Mesendoderm (in vitro differentiated cells): ENCODE measurements around the gene ATPAF1.

ENCODE experiments used
- DNase-seq: peaks from one replicate; pipeline ENCODE4 v3.0.0; 2013
- H2AK5ac ChIP-seq: 2 replicates; pipeline ENCODE4 v1.6.1; 2013; ENCODE audit warnings: low read length, inconsistent platforms
- H2BK120ac ChIP-seq: 2 replicates; pipeline ENCODE4 v1.6.1; 2013; ENCODE audit warnings: low read depth, mild to moderate bottlenecking, low read length, moderate library complexity, mixed read lengths
- H2BK15ac ChIP-seq: replicated peaks from 2 replicates; pipeline ENCODE4 v1.6.1; 2013; ENCODE audit warnings: low read depth, mild to moderate bottlenecking, moderate library complexity
- H2BK5ac ChIP-seq: 2 replicates; pipeline ENCODE4 v1.6.1; 2013; ENCODE audit warnings: low read length, inconsistent platforms
- H3K18ac ChIP-seq: 2 replicates; pipeline ENCODE4 v1.6.1; 2013; ENCODE audit warnings: mild to moderate bottlenecking, low read length, mixed read lengths
- H3K23ac ChIP-seq: one replicate; pipeline ENCODE4 v1.6.1; 2013; ENCODE audit warnings: low read length
- H3K27ac ChIP-seq: 2 replicates; pipeline ENCODE4 v1.5.1; 2013; ENCODE audit warnings: low read depth, mild to moderate bottlenecking, inconsistent platforms, low read length, moderate library complexity
- H3K27me3 ChIP-seq: 2 replicates; pipeline ENCODE4 v1.6.1; 2013; ENCODE audit warnings: low read length, control low read depth, mild to moderate bottlenecking, inconsistent platforms; ENCODE audit not compliant: insufficient read depth, poor library complexity
- H3K36me3 ChIP-seq: 2 replicates; pipeline ENCODE4 v1.6.1; 2013; ENCODE audit warnings: low read length, inconsistent platforms; ENCODE audit not compliant: control insufficient read depth, insufficient read depth
- H3K4ac ChIP-seq: one replicate; pipeline ENCODE4 v1.6.1; 2013; ENCODE audit warnings: low read depth, mild to moderate bottlenecking, low read length, moderate library complexity
- H3K4me1 ChIP-seq: 2 replicates; pipeline ENCODE4 v1.6.1; 2013; ENCODE audit warnings: low read depth, low read length, inconsistent platforms; ENCODE audit not compliant: control insufficient read depth
- H3K4me2 ChIP-seq: 2 replicates; pipeline ENCODE4 v1.6.1; 2013; ENCODE audit warnings: low read length
- H3K4me3 ChIP-seq: 2 replicates; pipeline ENCODE4 v1.5.1; 2013; ENCODE audit warnings: mild to moderate bottlenecking, low read length
- H3K56ac ChIP-seq: one replicate; pipeline ENCODE4 v1.6.1; 2013; ENCODE audit warnings: low read length
- H3K79me1 ChIP-seq: 2 replicates; pipeline ENCODE4 v1.6.1; 2013; ENCODE audit warnings: low read length, inconsistent platforms
- H3K79me2 ChIP-seq: 2 replicates; pipeline ENCODE4 v1.6.1; 2013; ENCODE audit warnings: mild to moderate bottlenecking, low read length; ENCODE audit not compliant: control insufficient read depth, insufficient read depth
- H3K9ac ChIP-seq: 2 replicates; pipeline ENCODE4 v1.6.1; 2013; ENCODE audit warnings: low read length, inconsistent platforms
- H4K5ac ChIP-seq: one replicate; pipeline ENCODE4 v1.6.1; 2013; ENCODE audit warnings: low read length
- H4K8ac ChIP-seq: one replicate; pipeline ENCODE4 v1.6.1; 2013; ENCODE audit warnings: low read depth, mild to moderate bottlenecking, control low read depth, low read length, moderate library complexity
- WGBS: extraction: QIAGEN DNeasy Blood & Tissue Kit; methylation state at CpG from one replicate; pipeline ENCODE4 v1.1.7; 2013; ENCODE audit warnings: low lambda C conversion rate, missing lambda C conversion rate; ENCODE audit not compliant: insufficient coverage; ENCODE audit errors: extremely low coverage; 5-methylcytosine and 5-hydroxymethylcytosine counted together

The ATPAF1 gene

GRCh38 chr1:46596846-46597245 is 71.3 kb downstream of the ATPAF1 start:
- H3K4ac ChIP-seq = no peak overlapping the region
- H3K79me2 ChIP-seq = no peaks in the 10 kb centered on the region
- no peak overlapping the region for H4K5ac ChIP-seq
- H3K27me3 ChIP-seq = no peaks in the 10 kb centered on the region
- no peak overlapping the region for H3K9ac ChIP-seq
- no peaks in the 10 kb centered on the region for H3K79me1 ChIP-seq
- no peak overlapping the region for H2AK5ac ChIP-seq
- no peaks in the 10 kb centered on the region for H3K36me3 ChIP-seq
- H3K23ac ChIP-seq = no peak overlapping the region
- H2BK15ac ChIP-seq = no peak overlapping the region
- H4K8ac ChIP-seq = no peak overlapping the region
- H3K4me1 ChIP-seq = no peaks in the 10 kb centered on the region
- H3K56ac ChIP-seq = no peak overlapping the region
- H3K4me3 ChIP-seq = no peak overlapping the region
- no peak for DNase-seq
- H3K27ac ChIP-seq = no peak overlapping the region
- WGBS = no CpG with 5 or more reads among the region's 3 CpGs
- H3K18ac ChIP-seq = no peak overlapping the region
- H2BK120ac ChIP-seq = no peak overlapping the region
- H2BK5ac ChIP-seq = no peak overlapping the region
- no peak overlapping the region for H3K4me2 ChIP-seq

- no peak overlapping the region for H2BK120ac ChIP-seq
- no peaks in the 10 kb centered on the region for H3K36me3 ChIP-seq
- H2BK15ac ChIP-seq = no peak overlapping the region
- H3K27ac ChIP-seq = no peak overlapping the region
- no peak for DNase-seq
- no peak overlapping the region for H3K23ac ChIP-seq
- H3K4me3 ChIP-seq = no peak overlapping the region
- H3K4me2 ChIP-seq = no peak overlapping the region
- H3K4ac ChIP-seq = no peak overlapping the region
- H3K9ac ChIP-seq = no peak overlapping the region
- H3K79me1 ChIP-seq = no peaks in the 10 kb centered on the region
- WGBS = no CpG with 5 or more reads among the region's 1 CpG
- H4K8ac ChIP-seq = no peak overlapping the region
- H3K79me2 ChIP-seq = no peaks in the 10 kb centered on the region
- no peak overlapping the region for H3K18ac ChIP-seq
- H3K56ac ChIP-seq = no peak overlapping the region
- no peaks in the 10 kb centered on the region for H3K27me3 ChIP-seq
- H4K5ac ChIP-seq = no peak overlapping the region
- no peaks in the 10 kb centered on the region for H3K4me1 ChIP-seq
- H2BK5ac ChIP-seq = no peak overlapping the region
- H2AK5ac ChIP-seq = no peak overlapping the region
Observed at GRCh38 chr1:46596036-46596435, 72.1 kb downstream of the ATPAF1 start.

- no peak overlapping the region for H2BK15ac ChIP-seq
- no CpG with 5 or more reads among the region's 3 CpGs for WGBS
Observed at GRCh38 chr1:46595127-46595526, 73.0 kb downstream of the ATPAF1 start.

DNA sequence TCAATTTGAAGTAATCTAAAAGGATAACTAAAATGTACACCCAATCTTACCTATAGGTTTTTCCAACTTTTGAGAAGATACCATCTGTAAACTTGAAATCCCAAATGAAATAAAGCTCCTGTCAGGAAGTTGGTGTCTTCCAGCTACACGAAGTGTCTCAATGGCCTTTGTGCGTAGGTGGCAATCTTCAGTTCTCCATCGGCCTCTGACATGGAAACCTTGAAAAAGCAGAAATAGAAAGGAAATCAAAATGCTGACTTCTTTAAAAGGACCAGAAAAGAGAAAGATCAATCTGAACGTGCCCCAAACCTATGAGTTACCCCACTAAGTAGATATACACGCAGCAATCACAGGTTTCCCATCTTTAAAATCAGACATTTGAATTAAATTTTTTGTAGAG is 74.1 kb downstream of the ATPAF1 start:
- no peak overlapping the region for H3K4me3 ChIP-seq
- no peak overlapping the region for H3K9ac ChIP-seq
- H2BK5ac ChIP-seq = no peak overlapping the region
- H3K4ac ChIP-seq = no peak overlapping the region
- no peak overlapping the region for H3K18ac ChIP-seq
- H4K8ac ChIP-seq = no peak overlapping the region
- H2AK5ac ChIP-seq = no peak overlapping the region
- no peak overlapping the region for H4K5ac ChIP-seq
- H2BK120ac ChIP-seq = no peak overlapping the region
- no peaks in the 10 kb centered on the region for H3K4me1 ChIP-seq
- no peak overlapping the region for H3K23ac ChIP-seq
- no peaks in the 10 kb centered on the region for H3K79me2 ChIP-seq
- H3K27ac ChIP-seq = no peak overlapping the region
- no peaks in the 10 kb centered on the region for H3K79me1 ChIP-seq
- no peaks in the 10 kb centered on the region for H3K36me3 ChIP-seq
- WGBS = no CpG with 5 or more reads among the region's 5 CpGs
- no peak overlapping the region for H3K56ac ChIP-seq
- no peak overlapping the region for H3K4me2 ChIP-seq
- no peak overlapping the region for H2BK15ac ChIP-seq
- DNase-seq = no peak
- no peaks in the 10 kb centered on the region for H3K27me3 ChIP-seq

More at GRCh38 chr1:46595127-46595526, 73.0 kb downstream of the ATPAF1 start:
- Histone ChIP-seq H4K8ac (no peak overlapping the region), H2BK120ac (no peak overlapping the region), H3K79me1 (no peaks in the 10 kb centered on the region), H3K36me3 (no peaks in the 10 kb centered on the region), H3K56ac (no peak overlapping the region), H2BK5ac (no peak overlapping the region), H3K18ac (no peak overlapping the region), H3K4me3 (no peak overlapping the region), H3K27me3 (no peaks in the 10 kb centered on the region), H2AK5ac (no peak overlapping the region), H3K4ac (no peak overlapping the region), H3K4me1 (no peaks in the 10 kb centered on the region), H3K4me2 (no peak overlapping the region), H3K27ac (no peak overlapping the region), H3K79me2 (no peaks in the 10 kb centered on the region), H3K23ac (no peak overlapping the region), H4K5ac (no peak overlapping the region), H3K9ac (no peak overlapping the region)
- no peak for DNase-seq

- Histone ChIP-seq H4K8ac (no peak overlapping the region), H3K79me2 (no peaks in the 10 kb centered on the region), H3K36me3 (no peaks in the 10 kb centered on the region), H2BK15ac (no peak overlapping the region), H3K4me3 (no peak overlapping the region), H3K27ac (no peak overlapping the region), H3K56ac (no peak overlapping the region), H3K79me1 (no peaks in the 10 kb centered on the region), H2BK120ac (no peak overlapping the region), H3K18ac (no peak overlapping the region), H3K27me3 (no peaks in the 10 kb centered on the region), H3K23ac (no peak overlapping the region), H4K5ac (no peak overlapping the region), H3K4ac (no peak overlapping the region), H2AK5ac (no peak overlapping the region), H3K9ac (no peak overlapping the region), H3K4me1 (no peaks in the 10 kb centered on the region), H3K4me2 (no peak overlapping the region), H2BK5ac (no peak overlapping the region)
- no CpG with 5 or more reads among the region's 4 CpGs for WGBS
- no peak for DNase-seq
Observed at GRCh38 chr1:46592823-46593222, 75.3 kb downstream of the ATPAF1 start.

DNA sequence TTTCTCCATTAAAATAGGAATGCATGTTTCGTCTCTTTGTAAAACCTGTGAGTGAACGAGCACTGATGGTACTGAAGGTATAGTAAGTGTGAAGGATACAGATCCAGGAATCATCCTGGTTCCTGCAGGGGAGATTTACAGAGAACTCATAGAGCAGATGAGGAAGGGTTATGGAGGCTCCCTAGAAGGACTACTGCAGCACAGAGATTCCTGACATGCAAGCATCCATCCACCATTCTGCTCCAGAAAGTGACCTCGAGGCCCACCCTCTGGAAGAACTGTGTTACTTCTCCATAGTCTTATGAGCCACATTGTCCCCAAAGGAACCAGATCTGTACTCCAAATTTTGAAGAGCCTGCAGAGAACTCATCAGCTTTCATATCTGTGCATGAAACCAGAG is 78.6 kb downstream of the ATPAF1 start:
- no CpG with 5 or more reads among the region's 3 CpGs for WGBS
- H3K36me3 ChIP-seq = no peaks in the 10 kb centered on the region
- no peak for DNase-seq
- H2AK5ac ChIP-seq = no peak overlapping the region
- no peak overlapping the region for H3K9ac ChIP-seq
- no peak overlapping the region for H2BK5ac ChIP-seq
- H3K4me2 ChIP-seq = no peak overlapping the region
- no peak overlapping the region for H3K4me3 ChIP-seq
- H3K4ac ChIP-seq = no peak overlapping the region
- H3K79me1 ChIP-seq = no peaks in the 10 kb centered on the region
- no peaks in the 10 kb centered on the region for H3K4me1 ChIP-seq
- no peak overlapping the region for H4K8ac ChIP-seq
- no peak overlapping the region for H3K18ac ChIP-seq
- H3K56ac ChIP-seq = no peak overlapping the region
- no peaks in the 10 kb centered on the region for H3K27me3 ChIP-seq
- H4K5ac ChIP-seq = no peak overlapping the region
- H3K23ac ChIP-seq = no peak overlapping the region
- H3K79me2 ChIP-seq = no peaks in the 10 kb centered on the region
- no peak overlapping the region for H3K27ac ChIP-seq
- H2BK120ac ChIP-seq = no peak overlapping the region
- H2BK15ac ChIP-seq = no peak overlapping the region
